GM12865 (cell line): ENCODE data around the gene GIMAP2.

Experiments
- DNase-seq: peaks from one replicate; pipeline ENCODE4 v3.0.0; 2010; ENCODE audit warnings: low read depth
- H3K4me3 ChIP-seq: 2 replicates; pipeline ENCODE4 v1.5.1; 2011; ENCODE audit warnings: mild to moderate bottlenecking, low read depth, low read length, control low read depth
- CTCF ChIP-seq: IDR thresholded peaks from 2 replicates; pipeline ENCODE4 v1.5.1; 2011; ENCODE audit warnings: low read length, control low read depth, low read depth, inconsistent platforms; ENCODE audit not compliant: insufficient read depth; ENCODE audit errors: missing control alignments

GIMAP2 gene

GRCh38 chr7:150723467-150723866, 38.0 kb downstream of the GIMAP2 start:
- no peak overlapping the region for H3K4me3 ChIP-seq
- DNase-seq: no peak
- no peak for TF ChIP-seq CTCF

GRCh38 chr7:150727381-150727780, 41.9 kb downstream of the GIMAP2 start:
- no peak for TF ChIP-seq CTCF
- DNase-seq: no peak
- no peak overlapping the region for H3K4me3 ChIP-seq

GRCh38 chr7:150728011-150728410, 42.5 kb downstream of the GIMAP2 start:
- no peak for TF ChIP-seq CTCF
- DNase-seq: no peak
- no peak overlapping the region for H3K4me3 ChIP-seq

GRCh38 chr7:150728609-150729008, 43.1 kb downstream of the GIMAP2 start:
- TF ChIP-seq CTCF: no peak
- H3K4me3 ChIP-seq: no peak overlapping the region
- DNase-seq: no peak

- DNase-seq: no peak
- H3K4me3 ChIP-seq: no peak overlapping the region
- TF ChIP-seq CTCF: no peak
Measured at GRCh38 chr7:150731916-150732315, 46.4 kb downstream of the GIMAP2 start.

- H3K4me3 ChIP-seq: no peak overlapping the region
- TF ChIP-seq CTCF: no peak
- DNase-seq: no peak
Measured at GRCh38 chr7:150732786-150733481, 47.4 kb downstream of the GIMAP2 start.

GRCh38 chr7:150733482-150734095, 48.1 kb downstream of the GIMAP2 start:
- no peak overlapping the region for H3K4me3 ChIP-seq
- TF ChIP-seq CTCF: no peak

More at GRCh38 chr7:150733482-150734095, 48.1 kb downstream of the GIMAP2 start:
- DNase-seq: no peak
